GM12865 (cell line): ENCODE measurements around the gene ATAD3B.
"Not testable (repeated sequence)": the region's sequence is repeated elsewhere in the genome, so short reads cannot be mapped to it uniquely, and the experiment has no call there.

Experiments used
- DNase-seq: peaks from one replicate; pipeline ENCODE4 v3.0.0; 2010; ENCODE audit warnings: low read depth
- H3K4me3 ChIP-seq: 2 replicates; pipeline ENCODE4 v1.5.1; 2011; ENCODE audit warnings: mild to moderate bottlenecking, low read depth, low read length, control low read depth
- TF ChIP-seq, protein P1 (sequence below): IDR thresholded peaks from 2 replicates; pipeline ENCODE4 v1.5.1; 2011; ENCODE audit warnings: low read length, control low read depth, low read depth, inconsistent platforms; ENCODE audit not compliant: insufficient read depth; ENCODE audit errors: missing control alignments

The ATAD3B gene

DNA sequence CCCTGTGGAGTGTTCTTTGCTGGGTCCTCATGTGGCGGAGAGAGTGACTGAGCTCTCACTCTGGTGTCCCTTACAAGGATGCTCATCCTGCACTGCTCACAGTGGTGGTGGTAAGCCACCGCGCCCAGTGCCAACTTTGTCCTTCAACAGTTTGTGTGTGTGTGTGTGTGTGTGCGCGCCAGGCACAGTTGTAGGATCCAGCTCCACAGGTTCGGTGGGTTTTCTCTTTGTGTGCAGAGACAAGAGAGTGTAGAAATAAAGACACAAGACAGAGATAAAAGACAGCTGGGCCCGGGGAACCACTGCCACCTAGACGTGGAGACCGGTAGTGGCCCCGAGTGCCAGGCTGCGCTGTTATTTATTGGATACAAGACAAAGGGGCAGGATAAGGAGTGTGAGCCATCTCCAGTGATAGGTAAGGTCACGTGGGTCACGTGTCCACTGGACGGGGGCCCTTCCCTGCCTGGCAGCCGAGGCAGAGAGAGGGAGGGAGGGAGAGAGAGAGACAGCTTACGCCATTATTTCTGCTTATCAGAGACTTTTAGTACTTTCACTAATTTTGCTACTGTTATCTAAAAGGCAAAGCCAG lies 33.3 kb downstream of the ATAD3B start:
- TF ChIP-seq, protein P1, sequence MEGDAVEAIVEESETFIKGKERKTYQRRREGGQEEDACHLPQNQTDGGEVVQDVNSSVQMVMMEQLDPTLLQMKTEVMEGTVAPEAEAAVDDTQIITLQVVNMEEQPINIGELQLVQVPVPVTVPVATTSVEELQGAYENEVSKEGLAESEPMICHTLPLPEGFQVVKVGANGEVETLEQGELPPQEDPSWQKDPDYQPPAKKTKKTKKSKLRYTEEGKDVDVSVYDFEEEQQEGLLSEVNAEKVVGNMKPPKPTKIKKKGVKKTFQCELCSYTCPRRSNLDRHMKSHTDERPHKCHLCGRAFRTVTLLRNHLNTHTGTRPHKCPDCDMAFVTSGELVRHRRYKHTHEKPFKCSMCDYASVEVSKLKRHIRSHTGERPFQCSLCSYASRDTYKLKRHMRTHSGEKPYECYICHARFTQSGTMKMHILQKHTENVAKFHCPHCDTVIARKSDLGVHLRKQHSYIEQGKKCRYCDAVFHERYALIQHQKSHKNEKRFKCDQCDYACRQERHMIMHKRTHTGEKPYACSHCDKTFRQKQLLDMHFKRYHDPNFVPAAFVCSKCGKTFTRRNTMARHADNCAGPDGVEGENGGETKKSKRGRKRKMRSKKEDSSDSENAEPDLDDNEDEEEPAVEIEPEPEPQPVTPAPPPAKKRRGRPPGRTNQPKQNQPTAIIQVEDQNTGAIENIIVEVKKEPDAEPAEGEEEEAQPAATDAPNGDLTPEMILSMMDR, result peak; percentile 53
- DNase-seq, result peak; percentile 80
- not testable (repeated sequence) for H3K4me3 ChIP-seq

DNA sequence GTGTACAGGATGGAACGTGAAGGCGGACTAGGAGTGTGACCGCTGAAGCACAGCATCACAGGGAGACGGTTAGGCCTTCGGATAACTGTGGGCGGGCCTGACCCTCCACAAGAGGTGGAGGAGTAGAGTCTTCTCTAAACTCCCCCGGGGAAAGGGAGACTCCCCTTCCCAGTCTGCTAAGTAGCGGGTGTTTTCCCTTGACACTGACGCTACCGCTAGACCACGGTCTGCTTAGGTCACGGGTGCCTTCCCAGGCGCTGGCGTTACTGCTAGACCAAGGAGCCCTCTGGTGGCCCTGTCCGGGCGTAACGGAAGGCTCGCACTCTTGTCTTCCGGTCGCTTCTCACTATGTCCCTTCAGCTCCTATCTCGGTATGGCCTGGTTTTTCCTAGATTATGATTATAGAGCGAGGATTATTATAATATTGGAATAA lies 33.8 kb downstream of the ATAD3B start:
- TF ChIP-seq, protein P1, result peak; percentile 21
- peak; percentile 35 for DNase-seq
- peak overlapping the region; percentile 35 for H3K4me3 ChIP-seq

DNA sequence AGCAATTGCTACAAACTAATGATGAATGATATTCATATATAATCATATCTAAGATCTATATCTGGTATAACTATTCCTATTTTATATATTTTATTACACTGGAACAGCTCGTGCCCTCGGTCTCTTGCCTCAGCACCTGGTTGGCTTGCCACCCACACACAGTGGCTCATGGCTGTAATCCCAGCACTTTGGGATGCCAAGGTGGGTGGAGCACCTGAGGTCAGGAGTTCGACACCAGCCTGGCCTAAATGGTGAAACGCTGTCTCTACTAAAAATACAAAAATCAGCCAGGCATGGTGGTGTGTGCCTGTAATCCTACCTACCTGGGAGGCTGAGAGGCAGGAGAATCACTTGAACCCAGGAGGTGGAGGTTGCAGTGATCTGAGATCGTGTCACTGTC lies 34.2 kb downstream of the ATAD3B start:
- peak overlapping the region; percentile 35 for H3K4me3 ChIP-seq

DNA sequence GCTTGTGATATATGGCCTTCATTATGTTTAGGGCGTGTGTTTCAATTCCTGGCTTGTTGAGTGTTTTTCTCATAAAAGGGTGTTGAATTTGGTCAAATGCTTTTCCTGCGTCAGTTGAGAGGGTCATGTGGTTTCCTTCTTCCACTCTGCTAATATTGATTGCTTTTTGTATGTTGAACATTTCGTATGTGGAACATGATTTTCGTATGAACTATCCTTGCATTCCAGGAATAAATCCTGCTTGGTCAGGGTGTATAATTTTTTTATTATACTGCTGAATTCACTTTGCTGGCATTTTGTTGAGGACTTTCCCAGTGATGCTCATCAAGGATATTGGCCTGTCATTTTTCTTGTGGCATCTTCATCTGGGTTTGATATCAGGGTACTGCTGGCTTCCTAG lies 35.7 kb downstream of the ATAD3B start:
- TF ChIP-seq, protein P1, result no peak
- H3K4me3 ChIP-seq, result no peak overlapping the region
- no peak for DNase-seq

More for the DNA sequence above, 34.2 kb downstream of the ATAD3B start:
- not testable (repeated sequence) for DNase-seq

DNA sequence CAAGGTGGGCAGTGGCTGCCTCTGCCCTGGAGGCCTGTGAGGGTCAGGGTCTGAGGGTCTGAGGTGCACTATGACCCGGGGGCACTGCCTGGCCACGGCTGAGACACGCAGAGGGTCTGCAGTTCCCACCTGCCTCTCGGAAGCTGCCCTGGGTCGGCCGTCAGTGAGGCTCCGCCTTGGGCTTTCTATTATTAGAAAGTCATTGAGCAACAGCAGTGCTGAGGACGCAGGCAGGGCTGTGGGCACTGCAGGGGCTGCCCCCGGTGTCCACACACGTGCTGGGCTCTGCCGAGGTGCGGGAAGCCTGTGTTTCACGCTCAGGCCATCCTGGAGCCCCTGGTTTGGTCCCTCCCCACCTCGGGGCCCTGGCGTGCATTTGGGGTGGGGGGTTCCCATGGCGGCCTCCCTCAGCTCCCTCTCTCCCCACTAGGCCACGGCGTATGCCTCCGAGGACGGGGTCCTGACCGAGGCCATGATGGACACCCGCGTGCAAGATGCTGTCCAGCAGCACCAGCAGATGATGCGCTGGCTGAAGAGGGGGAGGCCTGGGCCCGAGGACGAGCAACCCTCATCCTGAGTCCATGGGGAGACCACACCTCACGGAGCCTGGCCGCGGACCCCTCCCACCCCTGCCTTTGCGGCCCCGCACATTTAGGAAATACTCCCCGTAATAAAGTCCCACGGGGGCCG lies 37.4 kb downstream of the ATAD3B start:
- DNase-seq, H3K4me3 ChIP-seq: not testable (repeated sequence)

DNA sequence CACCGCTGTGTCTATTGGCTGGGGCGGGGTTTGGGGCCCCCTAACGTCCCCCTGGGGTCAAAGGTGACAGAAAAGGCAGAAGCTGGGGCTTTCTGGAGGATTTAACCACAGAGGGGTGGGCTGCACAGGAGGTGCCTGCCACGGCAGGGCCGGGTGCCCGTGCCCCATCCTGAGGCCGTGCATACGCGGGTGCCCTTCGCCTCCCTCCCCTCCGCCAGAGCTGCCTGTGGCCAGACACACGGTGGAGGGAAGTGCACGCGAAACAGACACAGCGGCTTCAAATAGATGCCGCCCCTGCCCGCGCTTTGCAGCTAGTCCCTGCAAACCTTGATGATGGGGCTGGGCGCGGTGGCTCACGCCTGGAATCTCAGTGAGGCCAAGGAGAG lies 37.9 kb downstream of the ATAD3B start:
- not testable (repeated sequence) for DNase-seq, H3K4me3 ChIP-seq

DNA sequence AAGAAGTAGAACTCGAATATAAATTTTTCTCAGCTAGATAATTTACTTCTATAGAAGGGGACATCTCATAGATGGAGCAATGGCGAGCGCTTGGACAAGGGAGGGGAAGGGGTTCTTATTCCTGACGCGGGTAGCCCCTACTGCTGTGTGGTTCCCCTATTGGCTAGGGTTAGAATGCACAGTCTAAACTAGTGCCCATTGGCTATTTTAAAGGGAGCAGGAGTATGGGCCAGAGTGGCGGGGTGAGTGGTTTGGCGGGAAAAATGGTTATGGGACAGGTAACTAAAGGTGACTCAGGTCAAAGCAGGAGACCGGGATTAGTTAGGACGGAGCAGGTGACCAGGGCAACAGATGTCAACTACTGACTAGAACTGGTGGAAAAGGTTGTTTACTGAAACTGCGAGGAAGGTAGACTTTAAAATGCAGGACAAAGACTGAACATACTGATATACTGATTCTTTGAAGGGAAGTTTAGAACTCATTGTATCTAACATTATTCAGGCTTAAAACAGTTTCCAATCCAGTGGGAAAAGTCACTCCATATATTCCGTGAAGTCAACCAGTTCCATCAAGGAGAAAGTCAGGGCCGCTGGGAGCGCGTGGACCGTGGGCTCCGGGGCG lies 39.5 kb downstream of the ATAD3B start:
- DNase-seq, result peak; percentile 73
- H3K4me3 ChIP-seq, result peak overlapping the region; percentile 68
- TF ChIP-seq, protein P1, result no peak

DNA sequence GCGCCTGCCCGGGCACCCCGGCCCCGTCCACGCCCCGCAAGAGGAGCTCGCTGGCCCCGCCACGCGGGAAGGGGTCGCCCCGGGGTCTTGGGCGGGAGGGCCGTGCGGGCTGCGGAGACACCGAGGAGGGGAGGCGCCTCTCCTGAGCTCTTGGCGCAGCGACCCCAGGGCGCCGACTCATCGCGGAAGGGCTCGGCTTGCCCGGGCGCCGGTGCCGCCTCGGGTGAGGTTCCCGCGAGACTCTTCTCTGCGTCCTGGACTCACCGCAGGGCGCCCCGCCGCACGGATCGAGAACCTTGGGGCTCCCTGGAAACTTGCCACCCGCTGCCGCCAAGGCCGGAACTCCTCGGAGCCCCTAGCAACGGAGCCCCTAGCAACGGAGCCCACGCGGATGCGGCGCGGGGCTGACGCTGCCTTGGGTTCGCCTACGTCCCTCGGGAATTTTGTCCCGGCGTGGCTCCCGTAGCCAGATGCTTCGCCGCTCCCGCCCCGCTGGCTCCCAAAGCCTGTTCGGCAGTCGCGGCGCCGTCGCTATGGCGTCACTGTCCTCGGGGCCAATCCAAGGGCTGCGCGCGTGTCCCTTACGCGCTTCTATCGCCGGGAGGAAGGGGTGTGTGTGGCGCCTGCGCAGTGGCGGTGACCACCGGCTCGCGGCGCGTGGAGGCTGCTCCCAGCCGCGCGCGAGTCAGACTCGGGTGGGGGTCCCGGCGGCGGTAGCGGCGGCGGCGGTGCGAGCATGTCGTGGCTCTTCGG lies 40.1 kb downstream of the ATAD3B start, which contains the start of gene ATAD3A:
Gene ATAD3A, plus strand, starts transcription at position 630 of the 753 bp plus-strand sequence. Its CDS starts 107 bp downstream, at position 737.
- TF ChIP-seq, protein P1, result no peak
- peak; percentile 98 for DNase-seq
- peak within 1 kb of the TSS; percentile 68 for H3K4me3 ChIP-seq

DNA sequence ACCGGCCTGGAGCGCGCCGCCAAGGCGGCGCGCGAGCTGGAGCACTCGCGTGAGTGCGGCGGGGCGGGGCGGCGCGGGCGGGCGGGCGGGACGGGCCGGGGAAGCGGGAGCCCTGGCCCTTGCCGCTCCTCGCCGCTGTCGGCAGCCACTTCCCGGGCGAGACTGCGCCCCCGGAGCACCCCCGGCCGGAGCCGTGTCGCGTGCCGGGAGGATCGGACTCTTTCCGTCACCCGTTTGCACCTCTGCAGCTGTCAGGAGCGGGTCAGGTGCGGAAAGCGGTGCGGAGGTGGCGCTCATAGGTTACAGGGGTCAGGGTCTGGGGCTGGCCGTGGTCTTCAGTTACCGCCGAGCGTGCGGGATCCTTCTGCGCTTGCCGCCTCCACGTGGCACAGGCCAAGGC lies 40.9 kb downstream of the ATAD3B start:
- peak; percentile 15 for DNase-seq
- H3K4me3 ChIP-seq, result peak overlapping the region; percentile 65

DNA sequence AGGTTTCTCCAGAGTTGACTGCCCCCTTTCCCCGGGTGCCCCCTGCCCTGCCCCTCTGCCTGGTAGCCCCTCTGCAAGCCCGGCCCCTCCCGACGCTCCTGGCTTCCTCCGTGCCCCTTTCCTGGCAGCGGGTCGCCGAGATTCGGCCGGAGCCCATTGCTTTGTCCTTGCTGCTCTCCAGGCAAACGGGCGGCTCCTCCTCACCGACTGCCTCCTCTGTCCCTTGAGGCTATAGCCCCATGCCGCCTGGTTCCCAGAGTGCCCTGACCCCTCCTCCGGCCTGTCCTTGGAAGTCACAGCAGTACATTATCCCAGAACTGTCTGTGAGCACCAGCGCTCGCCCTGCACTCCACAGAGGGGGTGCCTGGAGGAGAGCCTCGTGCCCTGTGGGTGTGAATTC lies 42.1 kb downstream of the ATAD3B start:
- H3K4me3 ChIP-seq, result not testable (repeated sequence)

DNA sequence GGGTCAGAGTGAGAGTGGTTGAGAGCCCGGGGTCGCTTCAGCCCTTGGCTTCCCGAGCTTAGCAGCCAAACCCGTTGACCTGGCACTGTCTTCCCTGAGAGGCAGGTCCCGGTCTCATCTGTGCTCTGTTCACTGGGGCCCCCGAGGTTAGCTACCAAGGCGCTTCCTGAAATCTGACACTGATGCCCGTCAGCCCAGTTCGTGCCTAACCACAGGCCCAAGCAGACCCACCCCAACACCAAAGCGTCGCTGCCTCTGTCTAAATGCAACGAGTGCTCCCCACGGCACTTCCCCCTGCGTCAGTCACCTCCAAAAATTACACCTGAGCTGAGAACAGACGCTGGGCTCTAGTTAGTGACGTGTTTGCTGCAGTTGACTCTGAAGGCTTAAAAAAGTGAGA lies 42.8 kb downstream of the ATAD3B start:
- H3K4me3 ChIP-seq, DNase-seq: not testable (repeated sequence)

More for the DNA sequence above, 42.1 kb downstream of the ATAD3B start:
- DNase-seq, result not testable (repeated sequence)

DNA sequence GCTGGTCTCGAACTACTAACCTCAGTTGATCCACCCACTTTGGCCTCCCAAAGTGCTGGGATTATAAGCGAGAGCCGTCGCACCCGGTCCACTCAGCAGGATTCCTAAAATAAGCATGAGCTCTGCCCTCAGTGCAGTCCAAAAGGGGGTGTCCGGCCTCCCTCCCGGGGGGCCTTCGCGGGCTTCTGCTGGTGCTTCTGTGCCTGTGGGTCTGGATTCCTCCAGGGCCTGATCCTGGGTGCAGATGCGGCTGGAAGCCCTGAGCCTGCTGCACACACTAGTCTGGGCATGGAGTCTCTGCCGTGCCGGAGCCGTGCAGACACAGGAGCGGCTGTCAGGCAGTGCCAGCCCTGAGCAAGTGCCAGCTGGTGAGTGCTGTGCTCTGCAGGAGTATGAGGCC lies 45.4 kb downstream of the ATAD3B start:
- not testable (repeated sequence) for H3K4me3 ChIP-seq, DNase-seq
